Peyer's patch (tissue), 4 donors: Measurements from ENCODE around the gene POLR2F. TPM values are rescaled to one million over a fixed set of nuclear protein-coding genes. Genes with fewer than 3 reads are reported as not detected.

Experiments used
- DNase-seq, 3 donors: peaks; one replicate each; pipeline ENCODE4 v3.0.0-alpha.2; 2017 to 2019
- H3K27ac ChIP-seq, 4 donors: fragments of 200-600 bp; sonication (generic); one replicate each; pipeline ENCODE4 v1.5.1; 2016 to 2019
- H3K27me3 ChIP-seq, 2 donors: fragments of 200-600 bp; sonication (generic); one replicate each; pipeline ENCODE4 v1.5.1; 2019
- H3K36me3 ChIP-seq, 3 donors: fragments of 200-600 bp; sonication (generic); one replicate each; pipeline ENCODE4 v1.5.1; 2016 to 2019
- H3K4me1 ChIP-seq, 4 donors: fragments of 200-600 bp; sonication (generic); one replicate each; pipeline ENCODE4 v1.5.1; 2016 to 2019
- H3K4me3 ChIP-seq, 4 donors: fragments of 200-600 bp; sonication (generic); 1 replicate in 3 of 4; 2 replicates in 1 of 4; pipeline ENCODE4 v1.5.1; 2016 to 2019; ENCODE audit warnings: mild to moderate bottlenecking in 1 of 4
- H3K9me3 ChIP-seq, 4 donors: fragments of 200-600 bp; sonication (generic); one replicate each; pipeline ENCODE4 v1.5.1; 2016 to 2019; ENCODE audit warnings: mild to moderate bottlenecking in 1 of 4
- CTCF ChIP-seq, 6 experiments: fragments of 450-650 bp in 4 of 6; fragments of 200-600 bp in 2 of 6; sonication (generic) in 1 of 6; IDR thresholded peaks; one replicate each; pipeline ENCODE4 v1.5.1; 2017 to 2019; ENCODE audit warnings: antibody characterized with exemption in 6 of 6, mild to moderate bottlenecking in 3 of 6, moderate library complexity in 1 of 6
- POLR2A ChIP-seq, 2 donors: fragments of 450-650 bp; IDR thresholded peaks; one replicate each; pipeline ENCODE4 v1.5.1; 2017; ENCODE audit warnings: antibody characterized with exemption in 2 of 2, mild to moderate bottlenecking in 2 of 2, moderate library complexity in 2 of 2
- total RNA-seq, 4 donors: library from RNA; depleted of rRNA; stranded (reverse); fragments of >200 nt; gene quantifications; one replicate each; pipeline ENCODE4 v1.1.0, GENCODE V29; 2016

The POLR2F gene
- total RNA-seq, 4 donors from 2014 or later = 51.1 to 97.4 (median 55.2) TPM

DNA sequence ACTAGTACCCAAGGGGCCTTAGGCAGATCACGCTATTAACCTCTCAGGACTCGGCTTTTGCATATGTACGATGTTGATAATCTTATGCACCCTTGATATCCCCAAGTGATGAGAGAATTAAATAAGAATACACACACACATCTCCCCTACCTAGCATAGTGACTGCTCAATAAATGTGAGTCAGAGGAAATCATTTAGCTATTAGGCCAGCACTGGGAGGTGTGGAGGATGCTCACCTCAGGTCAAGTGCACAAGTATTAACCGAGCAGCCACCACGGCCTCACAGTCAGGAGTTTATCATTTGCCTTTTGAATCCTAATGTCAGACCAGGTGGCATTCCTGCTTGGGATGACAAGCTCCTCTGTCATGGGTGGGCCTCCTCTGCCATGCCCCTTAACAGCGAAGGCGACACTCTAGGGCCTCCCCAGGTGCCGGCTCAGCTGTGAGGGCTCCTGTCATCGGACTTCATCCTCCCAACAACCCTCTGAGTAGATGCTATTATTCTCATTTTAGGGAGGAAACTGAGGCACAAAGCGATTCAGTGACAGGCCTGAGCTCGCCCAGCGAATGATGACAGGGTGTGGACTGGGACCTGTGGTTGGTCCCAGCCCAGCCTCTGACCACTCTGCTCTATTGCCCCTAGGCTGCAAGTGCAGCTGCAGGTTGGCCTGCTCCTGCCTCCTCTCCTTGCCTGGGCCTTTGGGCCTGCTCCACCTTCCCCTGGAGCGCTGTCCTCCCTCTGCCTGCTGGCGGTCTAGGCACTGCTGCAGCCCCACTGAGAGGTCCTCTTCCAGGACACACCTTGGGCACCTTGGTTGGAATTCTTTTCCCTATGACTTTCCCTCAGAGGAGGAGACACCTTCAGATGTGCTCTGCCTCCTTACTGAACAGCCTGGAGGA lies 35.9 kb downstream of the POLR2F start:
- DNase-seq = no peak
- Histone ChIP-seq H3K4me1 (no peaks in the 10 kb centered on the region), H3K27ac (no peak overlapping the region), H3K27me3 (no peaks in the 10 kb centered on the region), H3K36me3 (no peaks in the 10 kb centered on the region), H3K4me3 (no peak overlapping the region), H3K9me3 (no peaks in the 10 kb centered on the region)
- TF ChIP-seq CTCF (IDR thresholded peaks at IDR 0.05) = no peak

DNA sequence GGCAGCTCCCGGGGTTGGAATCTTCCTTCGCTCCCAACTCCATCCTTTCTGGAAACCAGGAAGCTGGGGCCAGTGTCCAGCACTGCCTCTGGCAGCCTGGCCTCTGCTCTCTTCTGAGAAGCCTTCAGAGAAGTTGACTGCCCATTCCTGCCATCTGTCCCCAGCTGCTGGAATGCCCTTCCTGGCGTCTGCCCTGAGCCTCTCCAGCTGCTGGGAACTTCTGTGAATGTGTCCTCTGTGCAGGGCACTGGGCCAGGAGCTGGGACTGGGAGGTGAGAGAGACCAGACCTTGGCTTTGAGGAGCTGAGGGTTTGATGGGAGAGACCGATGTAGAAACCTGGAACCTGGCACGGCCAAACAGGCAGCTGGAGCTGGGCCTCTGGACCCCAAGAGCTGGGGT lies 36.8 kb downstream of the POLR2F start:
- no peak for DNase-seq
- Histone ChIP-seq H3K4me1 (no peaks in the 10 kb centered on the region), H3K9me3 (no peaks in the 10 kb centered on the region), H3K27ac (no peak overlapping the region), H3K4me3 (no peak overlapping the region), H3K36me3 (no peaks in the 10 kb centered on the region), H3K27me3 (no peaks in the 10 kb centered on the region)
- no peak for TF ChIP-seq CTCF (IDR thresholded peaks at IDR 0.05)

DNA sequence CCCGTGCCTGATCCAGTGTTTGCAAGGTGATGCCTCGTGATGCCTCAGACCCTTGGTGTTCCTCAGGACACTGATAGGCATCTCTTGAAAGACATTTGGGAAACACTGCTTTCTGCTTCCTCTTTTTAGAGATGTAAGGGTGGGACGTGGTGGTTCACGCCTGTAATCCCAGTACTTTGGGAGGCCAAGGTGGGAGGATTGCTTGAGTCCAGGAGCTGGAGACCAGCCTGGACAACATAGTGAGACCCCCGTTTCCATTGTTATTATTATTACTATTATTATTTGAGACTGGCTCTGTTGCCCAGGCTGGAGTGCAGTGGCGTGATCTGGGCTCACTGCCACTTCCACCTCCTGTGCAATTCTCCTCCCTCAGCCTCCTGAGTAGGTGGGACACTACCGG lies 37.4 kb downstream of the POLR2F start:
- Histone ChIP-seq H3K27me3 (no peaks in the 10 kb centered on the region), H3K4me3 (no peak overlapping the region), H3K27ac (no peak overlapping the region), H3K9me3 (no peaks in the 10 kb centered on the region), H3K4me1 (peaks cover 0 to under 1% (median 0%) of the 10 kb centered on the region in 4 donors), H3K36me3 (no peaks in the 10 kb centered on the region)
- DNase-seq = no peak
- TF ChIP-seq CTCF (IDR thresholded peaks at IDR 0.05) (no peak), POLR2A (IDR thresholded peaks at IDR 0.05) (no peak)

DNA sequence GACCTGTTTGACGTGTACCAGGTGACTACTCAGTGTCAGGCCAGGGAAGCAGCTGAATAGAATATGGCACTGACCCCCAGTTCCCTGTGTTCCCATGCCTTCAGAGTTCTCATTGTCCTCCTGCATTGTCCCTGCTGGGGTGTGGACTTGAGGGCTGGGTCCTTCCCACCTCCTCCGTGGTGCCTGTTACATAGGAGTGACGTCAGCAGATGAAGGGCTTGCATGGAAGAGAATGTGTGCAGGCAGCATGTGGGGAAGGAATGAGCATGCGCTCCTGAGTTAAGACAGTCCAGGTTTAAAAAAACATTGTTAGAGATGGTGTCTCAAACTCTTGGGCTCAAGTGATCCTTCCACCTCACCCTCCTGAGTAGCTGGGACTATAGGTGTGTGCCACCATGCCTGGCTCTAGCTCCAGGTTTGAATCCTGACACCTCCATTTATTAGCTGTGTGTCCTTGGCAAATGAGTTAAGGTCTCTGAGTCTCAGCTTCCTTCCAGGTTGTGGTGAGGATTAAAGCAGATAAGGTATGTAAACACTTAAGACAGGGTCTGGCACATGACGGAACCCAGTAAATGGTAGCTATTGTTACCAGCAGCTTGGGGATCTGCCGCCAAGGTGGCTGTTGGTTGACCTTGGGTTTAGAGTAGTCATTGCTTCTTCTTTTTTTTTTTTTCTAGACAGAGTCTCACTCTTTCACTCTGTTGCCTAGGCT lies 38.4 kb downstream of the POLR2F start:
- no peak for DNase-seq
- peaks cover 0 to 9% (median 0%) of the 10 kb centered on the region in 4 donors for H3K4me1 ChIP-seq
- H3K4me3 ChIP-seq = no peak overlapping the region
- H3K9me3 ChIP-seq = no peaks in the 10 kb centered on the region
- H3K27me3 ChIP-seq = no peaks in the 10 kb centered on the region
- TF ChIP-seq CTCF (IDR thresholded peaks at IDR 0.05) (no peak), POLR2A (IDR thresholded peaks at IDR 0.05) (no peak)
- H3K36me3 ChIP-seq = no peaks in the 10 kb centered on the region
- no peak overlapping the region for H3K27ac ChIP-seq

GRCh38 chr22:37994049-37994448 lies 40.5 kb downstream of the POLR2F start:
- Histone ChIP-seq H3K27me3 (no peaks in the 10 kb centered on the region), H3K4me1 (peaks cover 0 to 9% (median 0%) of the 10 kb centered on the region in 4 donors), H3K4me3 (no peak overlapping the region), H3K27ac (no peak overlapping the region), H3K36me3 (no peaks in the 10 kb centered on the region), H3K9me3 (no peaks in the 10 kb centered on the region)
- TF ChIP-seq CTCF (IDR thresholded peaks at IDR 0.05) = no peak
- no peak for TF ChIP-seq POLR2A (IDR thresholded peaks at IDR 0.05)
- DNase-seq = no peak
